ENCODE data around the gene GNB1L.
"Not testable (repeated sequence)": the region's sequence is repeated elsewhere in the genome, so short reads cannot be mapped to it uniquely, and the experiment has no call there.

GRCh38 chr22:19833327-19833726 is 21.3 kb downstream of the GNB1L start:
- TF ChIP-seq CTCF (conservative IDR thresholded peaks at IDR 0.05; ENCODE audit: low read depth, low read length); EZH2 (IDR thresholded peaks at IDR 0.05; ENCODE audit: borderline replicate concordance, low read depth, low read length, poor library complexity, severe bottlenecking): not testable (repeated sequence)

All from A673 (cell line).